ENCODE data around the gene SFI1. TPM values are rescaled to one million over a fixed set of nuclear protein-coding genes. Genes with fewer than 3 reads are reported as not detected.
"Not testable (repeated sequence)": the region's sequence is repeated elsewhere in the genome, so short reads cannot be mapped to it uniquely, and the experiment has no call there.

Gene SFI1
- total RNA-seq, 1 donor from 2014 or later = 13.6 TPM

- H3K27ac ChIP-seq (ENCODE audit: low read depth, low read length) = no peak overlapping the region
- no peaks in the 10 kb centered on the region for H3K4me1 ChIP-seq (ENCODE audit: insufficient read depth, low read length)
- H3K27me3 Mint-ChIP-seq (ENCODE audit: low read depth, unreplicated experiment) = no peaks in the 10 kb centered on the region
- H3K9me3 Mint-ChIP-seq (ENCODE audit: unreplicated experiment) = no peaks in the 10 kb centered on the region
- no peaks in the 10 kb centered on the region for H3K9me3 ChIP-seq (ENCODE audit: insufficient read depth, low read depth, low read length)
- no peaks in the 10 kb centered on the region for H3K36me3 Mint-ChIP-seq (ENCODE audit: low read depth, unreplicated experiment)
- no peak overlapping the region for H3K9ac ChIP-seq (ENCODE audit: low read length)
- DNase-seq (ENCODE audit: low read depth) (no peak), FAIRE-seq (no peak)
- no peak overlapping the region for H3K4me2 ChIP-seq (ENCODE audit: low read length)
- H4K20me1 ChIP-seq (ENCODE audit: insufficient read depth, low read length) = no peaks in the 10 kb centered on the region
- no peak overlapping the region for H3K4me3 ChIP-seq (ENCODE audit: insufficient read depth, low read depth, low read length)
- no peaks in the 10 kb centered on the region for H3K27me3 ChIP-seq (ENCODE audit: insufficient read depth, low read length)
- no peak overlapping the region for H3K27ac Mint-ChIP-seq (ENCODE audit: unreplicated experiment)
- H3K79me2 ChIP-seq (ENCODE audit: insufficient read depth, low read length) = no peaks in the 10 kb centered on the region
- H3K36me3 ChIP-seq (ENCODE audit: insufficient read depth, low read length) = no peaks in the 10 kb centered on the region
- no peak for TF ChIP-seq CTCF (IDR thresholded peaks at IDR 0.05; ENCODE audit: insufficient read depth, low read depth, low read length)
- TF ChIP-seq EZH2 (IDR thresholded peaks at IDR 0.05; ENCODE audit: insufficient read depth, low read length) = no peak
- no peak overlapping the region for H3K4me3 Mint-ChIP-seq (ENCODE audit: unreplicated experiment)
- H2AFZ ChIP-seq (ENCODE audit: low read depth, low read length) = no peak overlapping the region
- no peaks in the 10 kb centered on the region for H3K4me1 Mint-ChIP-seq (ENCODE audit: low read depth, unreplicated experiment)
Measured at GRCh38 chr22:31550871-31551370, 54.6 kb downstream of the SFI1 start.

- Histone ChIP-seq H2AFZ (ENCODE audit: low read depth, low read length) (no peak overlapping the region), H3K79me2 (ENCODE audit: insufficient read depth, low read length) (no peaks in the 10 kb centered on the region), H3K9me3 (ENCODE audit: insufficient read depth, low read depth, low read length) (no peaks in the 10 kb centered on the region), H3K4me2 (ENCODE audit: low read length) (no peak overlapping the region), H3K27me3 (ENCODE audit: insufficient read depth, low read length) (no peaks in the 10 kb centered on the region), H3K27ac (ENCODE audit: low read depth, low read length) (no peak overlapping the region), H4K20me1 (ENCODE audit: insufficient read depth, low read length) (no peaks in the 10 kb centered on the region), H3K9ac (ENCODE audit: low read length) (no peak overlapping the region), H3K36me3 (ENCODE audit: insufficient read depth, low read length) (peaks cover 3% of the 10 kb centered on the region), H3K4me3 (ENCODE audit: insufficient read depth, low read depth, low read length) (no peak overlapping the region), H3K4me1 (ENCODE audit: insufficient read depth, low read length) (no peaks in the 10 kb centered on the region)
- no peaks in the 10 kb centered on the region for H3K36me3 Mint-ChIP-seq (ENCODE audit: low read depth, unreplicated experiment)
- H3K9me3 Mint-ChIP-seq (ENCODE audit: unreplicated experiment) = no peaks in the 10 kb centered on the region
- TF ChIP-seq EZH2 (IDR thresholded peaks at IDR 0.05; ENCODE audit: insufficient read depth, low read length) (no peak), CTCF (IDR thresholded peaks at IDR 0.05; ENCODE audit: insufficient read depth, low read depth, low read length) (peak; percentile 68)
- no peaks in the 10 kb centered on the region for H3K27me3 Mint-ChIP-seq (ENCODE audit: low read depth, unreplicated experiment)
- DNase-seq (ENCODE audit: low read depth) (no peak), FAIRE-seq (no peak)
- H3K4me1 Mint-ChIP-seq (ENCODE audit: low read depth, unreplicated experiment) = peaks cover 6% of the 10 kb centered on the region
- no peak overlapping the region for H3K4me3 Mint-ChIP-seq (ENCODE audit: unreplicated experiment)
- no peak overlapping the region for H3K27ac Mint-ChIP-seq (ENCODE audit: unreplicated experiment)
Measured at GRCh38 chr22:31556627-31557203, 60.4 kb downstream of the SFI1 start.

GRCh38 chr22:31558546-31558945 is 62.2 kb downstream of the SFI1 start:
- not testable (repeated sequence) for H3K36me3 ChIP-seq (ENCODE audit: insufficient read depth, low read length); H3K4me1 ChIP-seq (ENCODE audit: insufficient read depth, low read length); H3K27me3 Mint-ChIP-seq (ENCODE audit: low read depth, unreplicated experiment); H2AFZ ChIP-seq (ENCODE audit: low read depth, low read length); H3K9me3 ChIP-seq (ENCODE audit: insufficient read depth, low read depth, low read length); FAIRE-seq; H3K4me1 Mint-ChIP-seq (ENCODE audit: low read depth, unreplicated experiment); H3K9ac ChIP-seq (ENCODE audit: low read length); H3K27ac ChIP-seq (ENCODE audit: low read depth, low read length); H3K27ac Mint-ChIP-seq (ENCODE audit: unreplicated experiment); H3K79me2 ChIP-seq (ENCODE audit: insufficient read depth, low read length); H3K36me3 Mint-ChIP-seq (ENCODE audit: low read depth, unreplicated experiment); H3K4me3 ChIP-seq (ENCODE audit: insufficient read depth, low read depth, low read length); H3K9me3 Mint-ChIP-seq (ENCODE audit: unreplicated experiment); H4K20me1 ChIP-seq (ENCODE audit: insufficient read depth, low read length); H3K4me2 ChIP-seq (ENCODE audit: low read length); H3K27me3 ChIP-seq (ENCODE audit: insufficient read depth, low read length); H3K4me3 Mint-ChIP-seq (ENCODE audit: unreplicated experiment)
- peak; percentile 21 for DNase-seq (ENCODE audit: low read depth)
